ENCODE results near the gene PYGB. TPM values are rescaled to one million over a fixed set of nuclear protein-coding genes. Genes with fewer than 3 reads are reported as not detected.
A peak's percentile ranks its signal among the peaks of the same experiment; 100 is the strongest.

Gene PYGB
- total RNA-seq, 2 experiments from 2014 or later: 23.4 to 24.0 TPM

GRCh38 chr20:25248786-25249172, 894 bp downstream of the PYGB start:
- Mint-ChIP-seq H3K27me3 (no peaks in the 10 kb centered on the region), H3K4me1 (ENCODE audit: low read depth) (peaks cover 51% of the 10 kb centered on the region), H3K4me3 (peak overlapping the region; percentile 85), H3K36me3 (peaks cover 2% of the 10 kb centered on the region), H3K27ac (peak overlapping the region; percentile 28), H3K9me3 (no peaks in the 10 kb centered on the region)
- ChIA-PET CTCF (interaction anchor here (0.7 to 2.1 kb wide), 4 partner anchors 48 to 294 kb away, joined by 3 to 7 read pairs (median 4); no protein-coding TSS in a partner anchor), POLR2A (interaction anchor here (2.3 to 3.2 kb wide), 2 partner anchors 11 to 159 kb away, joined by 11 to 18 read pairs; partner anchors contain the start of gene GINS1)
- intact Hi-C loops (cut with micrococcal nuclease): loop anchor here (1.0 to 10.0 kb wide), 5 partner anchors 53 to 1894 kb away; partner anchors contain the start of genes ABHD12, APMAP, ENTPD6 and NANP
- DNase-seq: no peak

GRCh38 chr20:25249198-25249931, 1.5 kb downstream of the PYGB start:
- ChIA-PET POLR2A (interaction anchor here (2.3 to 3.2 kb wide), 2 partner anchors 12 to 158 kb away, joined by 11 to 18 read pairs; partner anchors contain the start of gene GINS1), CTCF (interaction anchor here (0.7 to 2.1 kb wide), 4 partner anchors 47 to 295 kb away, joined by 3 to 7 read pairs (median 4); no protein-coding TSS in a partner anchor)
- intact Hi-C loops (cut with micrococcal nuclease): loop anchor here (2.0 to 10.0 kb wide), 4 partner anchors 143 to 1895 kb away; partner anchors contain the start of genes ABHD12, APMAP, NANP and NXT1
- Mint-ChIP-seq H3K36me3 (peaks cover 2% of the 10 kb centered on the region), H3K4me1 (ENCODE audit: low read depth) (peaks cover 51% of the 10 kb centered on the region), H3K4me3 (peak overlapping the region; percentile 85), H3K27me3 (no peaks in the 10 kb centered on the region), H3K9me3 (no peaks in the 10 kb centered on the region), H3K27ac (peak overlapping the region; percentile 28)
- DNase-seq: no peak

- ChIA-PET POLR2A (no interaction called here), CTCF (no interaction called here)
- peaks cover 51% of the 10 kb centered on the region for H3K4me1 Mint-ChIP-seq (ENCODE audit: low read depth)
- H3K36me3 Mint-ChIP-seq: peaks cover 2% of the 10 kb centered on the region
- no peak overlapping the region for H3K27ac Mint-ChIP-seq
- H3K9me3 Mint-ChIP-seq: no peaks in the 10 kb centered on the region
- intact Hi-C loops (cut with micrococcal nuclease): no loop called here
- no peak overlapping the region for H3K4me3 Mint-ChIP-seq
- H3K27me3 Mint-ChIP-seq: no peaks in the 10 kb centered on the region
- DNase-seq: no peak
Observed at GRCh38 chr20:25250508-25250907, 2.6 kb downstream of the PYGB start.

GRCh38 chr20:25251019-25251418, 3.1 kb downstream of the PYGB start:
- intact Hi-C loops (cut with micrococcal nuclease): no loop called here
- no peaks in the 10 kb centered on the region for H3K27me3 Mint-ChIP-seq
- H3K36me3 Mint-ChIP-seq: peaks cover 2% of the 10 kb centered on the region
- no peaks in the 10 kb centered on the region for H3K9me3 Mint-ChIP-seq
- H3K4me3 Mint-ChIP-seq: no peak overlapping the region
- peaks cover 50% of the 10 kb centered on the region for H3K4me1 Mint-ChIP-seq (ENCODE audit: low read depth)
- POLR2A ChIA-PET: no interaction called here
- CTCF ChIA-PET: no interaction called here
- DNase-seq: no peak
- H3K27ac Mint-ChIP-seq: no peak overlapping the region

- POLR2A ChIA-PET: no interaction called here
- DNase-seq: no peak
- Mint-ChIP-seq H3K9me3 (no peaks in the 10 kb centered on the region), H3K27me3 (no peaks in the 10 kb centered on the region), H3K4me1 (ENCODE audit: low read depth) (peaks cover 45% of the 10 kb centered on the region), H3K27ac (no peak overlapping the region), H3K36me3 (peaks cover 2% of the 10 kb centered on the region), H3K4me3 (no peak overlapping the region)
- CTCF ChIA-PET: no interaction called here
- intact Hi-C loops (cut with micrococcal nuclease): no loop called here
Observed at GRCh38 chr20:25251558-25251957, 3.7 kb downstream of the PYGB start.

- H3K36me3 Mint-ChIP-seq: peaks cover 2% of the 10 kb centered on the region
- intact Hi-C loops (cut with micrococcal nuclease): no loop called here
- no peaks in the 10 kb centered on the region for H3K27me3 Mint-ChIP-seq
- DNase-seq: no peak
- no peak overlapping the region for H3K4me3 Mint-ChIP-seq
- CTCF ChIA-PET: no interaction called here
- H3K9me3 Mint-ChIP-seq: no peaks in the 10 kb centered on the region
- no peak overlapping the region for H3K27ac Mint-ChIP-seq
- H3K4me1 Mint-ChIP-seq (ENCODE audit: low read depth): peaks cover 38% of the 10 kb centered on the region
- POLR2A ChIA-PET: no interaction called here
Observed at GRCh38 chr20:25252230-25252651, 4.4 kb downstream of the PYGB start.

- Mint-ChIP-seq H3K36me3 (peaks cover 2% of the 10 kb centered on the region), H3K4me3 (no peak overlapping the region), H3K9me3 (no peaks in the 10 kb centered on the region), H3K27ac (no peak overlapping the region), H3K27me3 (no peaks in the 10 kb centered on the region), H3K4me1 (ENCODE audit: low read depth) (peaks cover 37% of the 10 kb centered on the region)
- DNase-seq: no peak
- ChIA-PET CTCF (no interaction called here), POLR2A (no interaction called here)
- intact Hi-C loops (cut with micrococcal nuclease): no loop called here
Observed at GRCh38 chr20:25252686-25253421, 5.0 kb downstream of the PYGB start.

GRCh38 chr20:25253606-25254275, 5.9 kb downstream of the PYGB start:
- intact Hi-C loops (cut with micrococcal nuclease): no loop called here
- no peaks in the 10 kb centered on the region for H3K27me3 Mint-ChIP-seq
- POLR2A ChIA-PET: no interaction called here
- H3K36me3 Mint-ChIP-seq: peaks cover 2% of the 10 kb centered on the region
- no peak overlapping the region for H3K4me3 Mint-ChIP-seq
- H3K9me3 Mint-ChIP-seq: no peaks in the 10 kb centered on the region
- no peak for DNase-seq
- H3K27ac Mint-ChIP-seq: no peak overlapping the region
- peaks cover 36% of the 10 kb centered on the region for H3K4me1 Mint-ChIP-seq (ENCODE audit: low read depth)
- CTCF ChIA-PET: no interaction called here

GRCh38 chr20:25254571-25254970, 6.7 kb downstream of the PYGB start:
- H3K4me3 Mint-ChIP-seq: no peak overlapping the region
- intact Hi-C loops (cut with micrococcal nuclease): no loop called here
- H3K27ac Mint-ChIP-seq: no peak overlapping the region
- no peak for DNase-seq
- peaks cover 27% of the 10 kb centered on the region for H3K4me1 Mint-ChIP-seq (ENCODE audit: low read depth)
- POLR2A ChIA-PET: no interaction called here
- CTCF ChIA-PET: interaction anchor here (0.8 kb wide), 1 partner anchor 259 kb away, joined by 3 read pairs; no protein-coding TSS in a partner anchor
- H3K36me3 Mint-ChIP-seq: peaks cover 5% of the 10 kb centered on the region
- no peaks in the 10 kb centered on the region for H3K9me3 Mint-ChIP-seq
- H3K27me3 Mint-ChIP-seq: no peaks in the 10 kb centered on the region

GRCh38 chr20:25254986-25255680, 7.2 kb downstream of the PYGB start:
- H3K27ac Mint-ChIP-seq: no peak overlapping the region
- no peaks in the 10 kb centered on the region for H3K9me3 Mint-ChIP-seq
- CTCF ChIA-PET: interaction anchor here (0.8 kb wide), 1 partner anchor 260 kb away, joined by 3 read pairs; no protein-coding TSS in a partner anchor
- H3K4me1 Mint-ChIP-seq (ENCODE audit: low read depth): peaks cover 23% of the 10 kb centered on the region
- peaks cover 5% of the 10 kb centered on the region for H3K36me3 Mint-ChIP-seq
- DNase-seq: no peak
- no peaks in the 10 kb centered on the region for H3K27me3 Mint-ChIP-seq
- POLR2A ChIA-PET: no interaction called here
- intact Hi-C loops (cut with micrococcal nuclease): no loop called here
- H3K4me3 Mint-ChIP-seq: no peak overlapping the region

GRCh38 chr20:25256226-25256859, 8.5 kb downstream of the PYGB start:
- Mint-ChIP-seq H3K36me3 (peaks cover 15% of the 10 kb centered on the region), H3K4me3 (no peak overlapping the region), H3K4me1 (ENCODE audit: low read depth) (peaks cover 13% of the 10 kb centered on the region), H3K9me3 (no peaks in the 10 kb centered on the region), H3K27me3 (no peaks in the 10 kb centered on the region), H3K27ac (no peak overlapping the region)
- POLR2A ChIA-PET: no interaction called here
- DNase-seq: no peak
- CTCF ChIA-PET: interaction anchor here (1.5 kb wide), 1 partner anchor 9 kb away, joined by 5 read pairs; the partner anchor contains the start of gene PYGB
- intact Hi-C loops (cut with micrococcal nuclease): no loop called here
